ENCODE measurements around the gene HOXC12. TPM values are rescaled to one million over a fixed set of nuclear protein-coding genes. Genes with fewer than 3 reads are reported as not detected.

The HOXC12 gene
- total RNA-seq, 4 donors from 2014 or later, result not detected

DNA sequence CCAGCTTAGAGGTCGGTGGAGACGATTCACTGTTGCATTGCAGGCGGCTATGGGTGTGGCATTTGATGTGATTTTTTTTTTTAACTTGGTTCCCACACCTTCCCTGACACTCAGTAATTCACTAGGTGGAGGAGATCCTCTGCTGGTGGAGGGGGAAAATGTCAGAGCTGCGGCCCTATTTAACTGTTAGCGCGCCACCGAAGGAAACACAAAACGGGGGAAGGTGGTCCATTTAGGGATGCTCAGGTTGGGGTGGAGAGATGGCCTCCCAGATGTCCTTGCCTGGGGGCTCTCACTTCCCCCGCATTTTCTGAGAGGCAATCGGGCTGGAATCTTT, 4.3 kb upstream of the HOXC12 start:
- peaks cover 0 to 10% (median 0%) of the 10 kb centered on the region in 4 donors for H3K9me3 ChIP-seq
- peaks cover 0 to 64% of the 10 kb centered on the region in 2 donors for H3K27me3 ChIP-seq
- H3K36me3 ChIP-seq, result no peaks in the 10 kb centered on the region
- H3K4me3 ChIP-seq, result no peak overlapping the region
- H3K4me1 ChIP-seq, result peaks cover 0 to 7% (median 0%) of the 10 kb centered on the region in 4 donors
- TF ChIP-seq, protein P1, sequence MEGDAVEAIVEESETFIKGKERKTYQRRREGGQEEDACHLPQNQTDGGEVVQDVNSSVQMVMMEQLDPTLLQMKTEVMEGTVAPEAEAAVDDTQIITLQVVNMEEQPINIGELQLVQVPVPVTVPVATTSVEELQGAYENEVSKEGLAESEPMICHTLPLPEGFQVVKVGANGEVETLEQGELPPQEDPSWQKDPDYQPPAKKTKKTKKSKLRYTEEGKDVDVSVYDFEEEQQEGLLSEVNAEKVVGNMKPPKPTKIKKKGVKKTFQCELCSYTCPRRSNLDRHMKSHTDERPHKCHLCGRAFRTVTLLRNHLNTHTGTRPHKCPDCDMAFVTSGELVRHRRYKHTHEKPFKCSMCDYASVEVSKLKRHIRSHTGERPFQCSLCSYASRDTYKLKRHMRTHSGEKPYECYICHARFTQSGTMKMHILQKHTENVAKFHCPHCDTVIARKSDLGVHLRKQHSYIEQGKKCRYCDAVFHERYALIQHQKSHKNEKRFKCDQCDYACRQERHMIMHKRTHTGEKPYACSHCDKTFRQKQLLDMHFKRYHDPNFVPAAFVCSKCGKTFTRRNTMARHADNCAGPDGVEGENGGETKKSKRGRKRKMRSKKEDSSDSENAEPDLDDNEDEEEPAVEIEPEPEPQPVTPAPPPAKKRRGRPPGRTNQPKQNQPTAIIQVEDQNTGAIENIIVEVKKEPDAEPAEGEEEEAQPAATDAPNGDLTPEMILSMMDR (IDR thresholded peaks at IDR 0.05), result no peak
- TF ChIP-seq POLR2A (IDR thresholded peaks at IDR 0.05), result no peak
- no peak overlapping the region for H3K27ac ChIP-seq
- DNase-seq, result no peak

DNA sequence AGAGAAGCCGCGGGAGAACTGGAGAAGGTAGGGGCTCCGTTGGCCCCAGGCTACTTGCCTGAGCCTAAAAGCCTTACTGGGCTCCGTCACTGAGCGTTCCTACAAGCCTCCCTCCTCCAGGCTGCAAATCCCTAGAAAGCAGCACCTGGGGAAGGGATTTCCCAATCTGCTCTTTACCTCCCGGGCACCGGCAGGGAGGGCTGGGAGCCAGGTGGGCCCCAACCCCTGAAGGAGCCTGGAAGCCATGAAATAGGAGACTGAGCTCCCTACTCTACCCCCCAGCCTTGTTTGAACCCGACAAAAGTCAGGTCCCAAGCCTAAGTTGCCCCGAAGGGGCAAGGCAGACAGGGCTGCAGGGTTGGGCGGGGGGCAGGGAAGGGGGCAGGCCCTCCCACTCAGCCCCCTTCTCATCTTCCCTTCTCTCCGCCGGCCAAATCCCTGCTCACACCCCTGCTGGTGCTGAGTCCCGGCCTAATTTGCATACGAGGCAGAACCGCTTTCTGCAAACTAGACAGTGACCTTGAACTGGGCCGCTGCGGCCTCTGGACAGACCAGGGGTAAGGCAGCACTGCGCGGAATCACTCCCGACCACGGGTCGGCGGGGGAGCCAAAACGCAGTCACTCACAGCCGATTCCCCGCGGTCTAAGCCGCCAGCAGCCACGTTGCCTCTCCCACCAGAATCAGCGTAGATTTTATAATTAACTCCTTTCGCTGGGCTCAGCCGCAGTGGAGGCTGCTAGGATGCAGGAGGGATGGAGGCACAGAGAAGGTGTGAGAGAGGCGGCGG, 3.7 kb upstream of the HOXC12 start:
- H3K36me3 ChIP-seq, result no peaks in the 10 kb centered on the region
- no peak overlapping the region for H3K27ac ChIP-seq
- peaks cover 0 to 10% (median 0%) of the 10 kb centered on the region in 4 donors for H3K9me3 ChIP-seq
- DNase-seq, result no peak
- H3K4me1 ChIP-seq, result peaks cover 0 to 8% (median 0%) of the 10 kb centered on the region in 4 donors
- H3K27me3 ChIP-seq, result peaks cover 0 to 69% of the 10 kb centered on the region in 2 donors
- no peak for TF ChIP-seq POLR2A (IDR thresholded peaks at IDR 0.05)
- no peak overlapping the region for H3K4me3 ChIP-seq

DNA sequence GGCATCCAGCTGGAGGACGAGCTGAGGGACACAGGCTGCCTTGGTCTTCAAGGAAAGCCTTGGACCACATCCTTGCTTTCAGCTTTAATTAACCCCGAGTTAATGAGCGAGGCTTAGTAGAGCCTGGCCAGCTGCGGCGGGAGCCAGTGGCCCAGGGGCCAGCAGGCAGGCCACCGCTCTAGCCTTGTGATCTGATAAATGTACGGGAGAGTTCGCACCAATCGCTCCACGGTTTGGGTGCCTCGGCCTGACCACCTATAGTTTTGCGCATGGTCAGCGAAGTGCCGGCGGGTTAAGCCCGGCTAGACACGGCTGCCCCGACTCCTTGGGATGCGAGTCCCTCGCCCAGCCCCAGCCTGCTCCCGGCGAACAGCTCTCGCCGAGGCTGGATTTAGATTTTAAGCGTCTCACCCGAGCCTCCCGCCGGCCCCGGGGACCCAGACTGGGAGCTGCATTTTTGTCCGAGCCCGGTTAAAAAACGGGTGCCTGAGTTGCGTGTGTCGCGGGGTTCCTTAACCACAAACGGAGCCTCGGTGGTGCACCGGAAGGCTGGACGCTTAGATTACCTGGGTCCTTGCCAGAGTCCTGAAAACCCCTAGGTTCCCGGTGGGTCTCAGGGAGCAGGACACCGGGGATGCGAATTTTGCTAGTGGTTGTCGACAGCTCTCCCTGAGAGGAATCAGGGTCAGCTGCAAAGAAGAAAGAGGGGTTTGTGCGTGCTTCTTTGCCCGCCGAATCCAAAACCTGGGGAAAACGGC, 2.9 kb upstream of the HOXC12 start:
- Histone ChIP-seq H3K4me3 (no peak overlapping the region), H3K4me1 (peaks cover 0 to 11% (median 2%) of the 10 kb centered on the region in 4 donors), H3K36me3 (no peaks in the 10 kb centered on the region), H3K27ac (no peak overlapping the region), H3K27me3 (peaks cover 0 to 75% of the 10 kb centered on the region in 2 donors), H3K9me3 (peaks cover 0 to 10% (median 0%) of the 10 kb centered on the region in 4 donors)
- DNase-seq, result no peak
- TF ChIP-seq, protein P1 (IDR thresholded peaks at IDR 0.05), result no peak
- TF ChIP-seq POLR2A (IDR thresholded peaks at IDR 0.05), result no peak

DNA sequence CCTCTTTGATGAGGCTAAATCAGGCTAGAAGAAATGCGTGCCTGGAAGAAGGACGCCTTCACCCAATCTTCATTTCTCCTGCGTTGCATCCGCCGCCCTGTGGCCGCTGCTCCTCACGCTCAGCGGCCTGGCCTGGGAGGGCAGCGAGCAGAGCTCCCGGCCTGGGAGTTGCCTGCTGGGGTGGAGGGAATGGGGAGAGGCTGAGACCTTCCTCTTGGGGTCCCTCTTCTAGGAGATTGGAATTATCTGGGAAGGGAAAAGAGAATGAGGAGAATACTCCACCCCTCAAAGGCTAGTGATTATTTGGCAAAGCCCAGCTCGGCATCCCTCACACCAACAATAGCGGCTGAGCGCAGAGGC, 2.4 kb upstream of the HOXC12 start:
- TF ChIP-seq, protein P1 (IDR thresholded peaks at IDR 0.05), result no peak
- no peak for TF ChIP-seq POLR2A (IDR thresholded peaks at IDR 0.05)
- H3K27me3 ChIP-seq, result peaks cover 0 to 75% of the 10 kb centered on the region in 2 donors
- H3K36me3 ChIP-seq, result no peaks in the 10 kb centered on the region
- H3K4me3 ChIP-seq, result no peak overlapping the region
- no peak overlapping the region for H3K27ac ChIP-seq
- peaks cover 0 to 11% (median 2%) of the 10 kb centered on the region in 4 donors for H3K4me1 ChIP-seq
- peaks cover 0 to 10% (median 0%) of the 10 kb centered on the region in 4 donors for H3K9me3 ChIP-seq
- DNase-seq, result no peak

DNA sequence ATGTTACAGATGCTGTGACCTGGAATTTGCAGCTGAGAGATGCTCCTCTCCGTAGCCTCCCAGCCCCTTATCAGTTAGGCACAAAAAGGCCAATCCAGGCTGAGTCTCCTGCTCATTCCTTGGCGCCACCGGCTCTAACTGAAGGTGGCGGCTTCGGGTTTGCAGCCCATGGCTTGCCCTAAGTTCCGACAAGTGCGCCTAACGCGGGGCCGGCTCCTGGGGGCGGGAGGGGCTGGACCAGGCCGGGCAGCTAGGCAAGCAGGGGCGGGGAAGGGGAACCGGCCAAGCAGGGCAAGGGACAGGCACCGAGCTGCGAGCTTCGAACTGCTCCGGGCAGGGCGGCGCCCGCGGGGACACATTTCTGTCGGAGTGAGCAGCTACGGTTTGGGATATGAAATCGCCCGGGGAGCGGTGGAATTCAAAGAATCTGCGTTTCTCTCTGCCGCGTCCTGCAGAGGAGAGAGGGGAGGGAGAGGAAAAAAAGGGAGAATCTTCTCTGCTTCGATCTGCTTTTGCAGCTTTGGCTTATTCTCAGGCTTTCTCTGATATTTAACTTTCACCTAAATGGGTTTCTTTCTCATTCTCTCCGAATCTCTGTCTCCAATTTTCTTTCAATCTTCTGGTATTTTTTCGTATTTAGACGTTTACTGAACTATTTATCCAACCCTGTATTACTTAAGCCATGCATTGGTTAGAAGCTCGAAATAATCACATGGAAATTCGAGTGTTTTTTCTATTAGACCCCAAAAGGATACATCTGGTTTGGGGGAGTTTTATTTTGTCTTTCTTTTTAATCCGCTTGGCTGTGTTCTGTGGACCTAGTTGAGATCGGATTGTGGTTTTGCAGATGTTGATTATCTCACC, 1.6 kb upstream of the HOXC12 start:
- H3K27me3 ChIP-seq, result peaks cover 0 to 83% of the 10 kb centered on the region in 2 donors
- no peak for DNase-seq
- no peak for TF ChIP-seq POLR2A (IDR thresholded peaks at IDR 0.05)
- TF ChIP-seq, protein P1 (IDR thresholded peaks at IDR 0.05), result no peak
- peaks cover 0 to 10% (median 0%) of the 10 kb centered on the region in 4 donors for H3K9me3 ChIP-seq
- H3K4me3 ChIP-seq, result no peak overlapping the region
- no peaks in the 10 kb centered on the region for H3K36me3 ChIP-seq
- no peak overlapping the region for H3K27ac ChIP-seq
- H3K4me1 ChIP-seq, result peaks cover 0 to 11% (median 2%) of the 10 kb centered on the region in 4 donors
